Measurements from ENCODE around the gene OR1F1. TPM values are rescaled to one million over a fixed set of nuclear protein-coding genes. Genes with fewer than 3 reads are reported as not detected.

OR1F1 gene
- total and polyA plus RNA-seq, 2 donors (not counting 1 experiment from before 2014, with no cell fraction given): 0.23 TPM; not detected in 1

- Histone ChIP-seq H3K27me3 (ENCODE audit: control insufficient read depth, insufficient read depth, low read length) (no peaks in the 10 kb centered on the region), H4K20me1 (ENCODE audit: control insufficient read depth, extremely low read depth, insufficient read depth, low read length) (no peaks in the 10 kb centered on the region), H3K4me2 (ENCODE audit: extremely low read depth, insufficient read depth, low read length) (peak overlapping the region; percentile 91), H3K9ac (ENCODE audit: insufficient read depth, low read length) (peak overlapping the region; percentile 51), H3K79me2 (ENCODE audit: control insufficient read depth, insufficient read depth, low read length) (no peaks in the 10 kb centered on the region), H3K4me3 (replicated peaks in 1 of 4; ENCODE audit: control extremely low read depth in 1 of 4, insufficient read depth in 1 of 4, low read depth in 3 of 4, low read length in 4 of 4) (peak overlapping the region; percentile 72 to 76 (median 74)), H3K9me3 (ENCODE audit: control insufficient read depth, insufficient read depth, low read depth, low read length) (no peaks in the 10 kb centered on the region), H3K36me3 (ENCODE audit: control insufficient read depth, insufficient read depth, low read length) (no peaks in the 10 kb centered on the region), H2AFZ (ENCODE audit: low read length) (peak overlapping the region; percentile 65), H3K27ac (ENCODE audit: insufficient read depth, low read length) (peak overlapping the region; percentile 30), H3K4me1 (ENCODE audit: control insufficient read depth, extremely low read depth, insufficient read depth, low read length) (peaks cover 3% of the 10 kb centered on the region)
- TF ChIP-seq, protein P1, sequence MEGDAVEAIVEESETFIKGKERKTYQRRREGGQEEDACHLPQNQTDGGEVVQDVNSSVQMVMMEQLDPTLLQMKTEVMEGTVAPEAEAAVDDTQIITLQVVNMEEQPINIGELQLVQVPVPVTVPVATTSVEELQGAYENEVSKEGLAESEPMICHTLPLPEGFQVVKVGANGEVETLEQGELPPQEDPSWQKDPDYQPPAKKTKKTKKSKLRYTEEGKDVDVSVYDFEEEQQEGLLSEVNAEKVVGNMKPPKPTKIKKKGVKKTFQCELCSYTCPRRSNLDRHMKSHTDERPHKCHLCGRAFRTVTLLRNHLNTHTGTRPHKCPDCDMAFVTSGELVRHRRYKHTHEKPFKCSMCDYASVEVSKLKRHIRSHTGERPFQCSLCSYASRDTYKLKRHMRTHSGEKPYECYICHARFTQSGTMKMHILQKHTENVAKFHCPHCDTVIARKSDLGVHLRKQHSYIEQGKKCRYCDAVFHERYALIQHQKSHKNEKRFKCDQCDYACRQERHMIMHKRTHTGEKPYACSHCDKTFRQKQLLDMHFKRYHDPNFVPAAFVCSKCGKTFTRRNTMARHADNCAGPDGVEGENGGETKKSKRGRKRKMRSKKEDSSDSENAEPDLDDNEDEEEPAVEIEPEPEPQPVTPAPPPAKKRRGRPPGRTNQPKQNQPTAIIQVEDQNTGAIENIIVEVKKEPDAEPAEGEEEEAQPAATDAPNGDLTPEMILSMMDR (conservative IDR thresholded peaks at IDR 0.05 in 1 of 2, IDR thresholded peaks at IDR 0.05 in 1 of 2; ENCODE audit: low read depth in 1 of 2, low read length in 2 of 2): no peak
- TF ChIP-seq EZH2 (IDR thresholded peaks at IDR 0.05; ENCODE audit: low read length, missing control alignments): no peak
- no peak for DNase-seq (ENCODE audit: low read depth in 2 of 2)
Observed at GRCh38 chr16:3158026-3158509, 29.9 kb upstream of the OR1F1 start.

- Histone ChIP-seq H3K4me1 (ENCODE audit: control insufficient read depth, extremely low read depth, insufficient read depth, low read length) (peaks cover 3% of the 10 kb centered on the region), H3K9ac (ENCODE audit: insufficient read depth, low read length) (peak overlapping the region; percentile 79), H3K79me2 (ENCODE audit: control insufficient read depth, insufficient read depth, low read length) (no peaks in the 10 kb centered on the region), H3K27me3 (ENCODE audit: control insufficient read depth, insufficient read depth, low read length) (no peaks in the 10 kb centered on the region), H3K4me2 (ENCODE audit: extremely low read depth, insufficient read depth, low read length) (peak overlapping the region; percentile 91), H3K27ac (ENCODE audit: insufficient read depth, low read length) (peak overlapping the region; percentile 88), H3K36me3 (ENCODE audit: control insufficient read depth, insufficient read depth, low read length) (no peaks in the 10 kb centered on the region), H3K4me3 (replicated peaks in 1 of 4; ENCODE audit: control extremely low read depth in 1 of 4, insufficient read depth in 1 of 4, low read depth in 3 of 4, low read length in 4 of 4) (peak overlapping the region; percentile 72 to 77 (median 74)), H2AFZ (ENCODE audit: low read length) (peak overlapping the region; percentile 85), H3K9me3 (ENCODE audit: control insufficient read depth, insufficient read depth, low read depth, low read length) (no peaks in the 10 kb centered on the region), H4K20me1 (ENCODE audit: control insufficient read depth, extremely low read depth, insufficient read depth, low read length) (no peaks in the 10 kb centered on the region)
- TF ChIP-seq, protein P1 (conservative IDR thresholded peaks at IDR 0.05 in 1 of 2, IDR thresholded peaks at IDR 0.05 in 1 of 2; ENCODE audit: low read depth in 1 of 2, low read length in 2 of 2): peak in 1 of 2 donors; percentile 6
- no peak for TF ChIP-seq EZH2 (IDR thresholded peaks at IDR 0.05; ENCODE audit: low read length, missing control alignments)
- DNase-seq (ENCODE audit: low read depth in 2 of 2): peak; percentile 84 to 86
Observed at GRCh38 chr16:3158510-3159314, 29.3 kb upstream of the OR1F1 start.

- no peaks in the 10 kb centered on the region for H4K20me1 ChIP-seq (ENCODE audit: control insufficient read depth, extremely low read depth, insufficient read depth, low read length)
- H3K9ac ChIP-seq (ENCODE audit: insufficient read depth, low read length): no peak overlapping the region
- no peak overlapping the region for H3K27ac ChIP-seq (ENCODE audit: insufficient read depth, low read length)
- no peak overlapping the region for H3K4me3 ChIP-seq (replicated peaks in 1 of 4; ENCODE audit: control extremely low read depth in 1 of 4, insufficient read depth in 1 of 4, low read depth in 3 of 4, low read length in 4 of 4)
- H3K27me3 ChIP-seq (ENCODE audit: control insufficient read depth, insufficient read depth, low read length): no peaks in the 10 kb centered on the region
- DNase-seq (ENCODE audit: low read depth in 2 of 2): no peak
- no peak overlapping the region for H3K4me2 ChIP-seq (ENCODE audit: extremely low read depth, insufficient read depth, low read length)
- H2AFZ ChIP-seq (ENCODE audit: low read length): no peak overlapping the region
- TF ChIP-seq EZH2 (IDR thresholded peaks at IDR 0.05; ENCODE audit: low read length, missing control alignments): no peak
- TF ChIP-seq, protein P1 (conservative IDR thresholded peaks at IDR 0.05 in 1 of 2, IDR thresholded peaks at IDR 0.05 in 1 of 2; ENCODE audit: low read depth in 1 of 2, low read length in 2 of 2): no peak
- H3K36me3 ChIP-seq (ENCODE audit: control insufficient read depth, insufficient read depth, low read length): no peaks in the 10 kb centered on the region
- peaks cover 3% of the 10 kb centered on the region for H3K4me1 ChIP-seq (ENCODE audit: control insufficient read depth, extremely low read depth, insufficient read depth, low read length)
- H3K9me3 ChIP-seq (ENCODE audit: control insufficient read depth, insufficient read depth, low read depth, low read length): no peaks in the 10 kb centered on the region
- no peaks in the 10 kb centered on the region for H3K79me2 ChIP-seq (ENCODE audit: control insufficient read depth, insufficient read depth, low read length)
Observed at GRCh38 chr16:3161235-3162018, 26.6 kb upstream of the OR1F1 start.

All from fibroblast of lung (primary cell).